Measurements from ENCODE around the gene CTNND2.

CTNND2 gene

DNA sequence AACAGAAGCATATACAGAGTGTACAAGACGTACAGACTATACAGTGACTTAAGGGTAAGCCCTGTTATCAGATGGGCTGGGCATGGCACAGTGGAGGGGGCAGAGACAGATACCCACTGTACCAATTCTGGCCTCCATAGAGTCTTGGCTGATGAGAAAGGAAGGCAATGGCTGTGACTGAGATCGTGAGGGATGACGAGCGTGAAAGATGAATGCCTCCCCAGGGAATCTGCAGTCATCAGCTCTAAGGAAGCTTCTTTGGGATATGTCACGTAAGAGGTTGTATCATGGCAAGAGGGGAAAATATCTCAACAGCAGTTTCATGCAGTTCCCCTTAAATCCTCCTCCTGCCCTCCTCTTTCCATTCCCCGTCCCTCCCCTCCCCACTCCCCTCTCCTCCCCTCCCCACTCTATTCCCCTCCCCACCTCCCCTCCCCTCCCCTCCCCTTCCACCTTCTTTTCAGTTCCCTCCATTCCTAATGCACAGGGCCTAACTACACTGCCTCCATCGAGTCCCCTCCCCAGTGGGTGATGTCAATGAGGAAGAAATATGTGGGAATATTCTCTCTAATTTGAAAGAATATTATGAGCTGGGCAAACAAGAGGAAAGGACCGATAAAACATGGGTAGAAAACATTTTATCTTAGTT is 916.8 kb downstream of the CTNND2 start:
- H3K79me2 ChIP-seq (ENCODE audit: control insufficient read depth, insufficient read depth, low read length, poor library complexity), result no peaks in the 10 kb centered on the region
- H3K36me3 ChIP-seq (ENCODE audit: control insufficient read depth in 1 of 2, insufficient read depth in 2 of 2, low read length in 2 of 2), result no peaks in the 10 kb centered on the region
- H3K9me3 ChIP-seq (ENCODE audit: insufficient read depth, low read depth, low read length), result no peaks in the 10 kb centered on the region
- no peaks in the 10 kb centered on the region for H3K4me1 ChIP-seq (ENCODE audit: control insufficient read depth in 1 of 2, insufficient read depth in 2 of 2, low read length in 2 of 2)
- H3K79me1 ChIP-seq (ENCODE audit: low read length), result no peaks in the 10 kb centered on the region
- H3K4ac ChIP-seq (ENCODE audit: low read depth, low read length), result no peak overlapping the region
- H3K9ac ChIP-seq (ENCODE audit: low read length), result no peak overlapping the region
- no peak for DNase-seq
- H2AFZ ChIP-seq (ENCODE audit: insufficient read depth, low read length, poor library complexity), result no peak overlapping the region
- H3K4me2 ChIP-seq (ENCODE audit: low read length), result no peak overlapping the region
- no peak overlapping the region for H2AK5ac ChIP-seq (ENCODE audit: low read length)
- H3K27me3 ChIP-seq (ENCODE audit: insufficient read depth, low read length), result no peaks in the 10 kb centered on the region
- H2BK5ac ChIP-seq (ENCODE audit: low read depth, low read length, poor library complexity), result no peak overlapping the region
- no peak overlapping the region for H3K23ac ChIP-seq (ENCODE audit: low read length)
- no peak overlapping the region for H3K27ac ChIP-seq (ENCODE audit: low read depth, low read length)
- no peak overlapping the region for H3K4me3 ChIP-seq (ENCODE audit: low read depth, low read length)
- no peak overlapping the region for H3K18ac ChIP-seq (ENCODE audit: low read length)
- no peak overlapping the region for H4K12ac ChIP-seq (ENCODE audit: low read depth, low read length)
- WGBS (ENCODE audit: extremely low coverage, insufficient coverage, insufficient read length), result no CpG with 5 or more reads among the region's 8 CpGs
- no peak overlapping the region for H4K91ac ChIP-seq (ENCODE audit: low read depth, low read length)
- H2BK120ac ChIP-seq (ENCODE audit: insufficient read depth, low read length, poor library complexity), result no peak overlapping the region
- H3K14ac ChIP-seq (ENCODE audit: low read length), result no peak overlapping the region
- H4K8ac ChIP-seq (ENCODE audit: low read depth, low read length), result no peak overlapping the region
- H2BK12ac ChIP-seq (ENCODE audit: low read length), result no peak overlapping the region

DNA sequence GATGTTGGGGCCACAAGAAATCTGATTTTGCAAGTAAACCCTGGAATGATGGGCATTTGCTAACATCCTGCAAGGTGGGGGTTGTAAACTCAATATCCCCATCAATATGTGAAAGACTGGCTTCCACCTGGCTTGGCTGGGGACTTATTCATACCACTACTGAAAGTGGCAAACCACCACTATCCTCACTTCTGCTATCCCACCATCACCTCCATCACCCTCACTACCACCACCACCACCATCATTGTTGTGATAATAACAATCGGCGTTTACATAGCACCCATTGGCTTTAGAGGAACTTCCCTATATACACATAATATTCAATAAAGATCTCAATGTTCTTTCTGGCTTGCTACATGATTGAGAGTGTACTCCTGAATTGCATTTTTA is 918.5 kb downstream of the CTNND2 start:
- WGBS (ENCODE audit: extremely low coverage, insufficient coverage, insufficient read length), result no CpG with 5 or more reads among the region's 2 CpGs
- H3K4me2 ChIP-seq (ENCODE audit: low read length), result no peak overlapping the region

GRCh38 chr5:10985091-10985720 is 919.0 kb downstream of the CTNND2 start:
- Histone ChIP-seq H3K4me2 (ENCODE audit: low read length) (no peak overlapping the region), H2BK12ac (ENCODE audit: low read length) (no peak overlapping the region), H3K23ac (ENCODE audit: low read length) (no peak overlapping the region), H4K91ac (ENCODE audit: low read depth, low read length) (no peak overlapping the region), H3K9me3 (ENCODE audit: insufficient read depth, low read depth, low read length) (no peaks in the 10 kb centered on the region), H4K8ac (ENCODE audit: low read depth, low read length) (no peak overlapping the region), H3K4ac (ENCODE audit: low read depth, low read length) (no peak overlapping the region), H3K4me3 (ENCODE audit: low read depth, low read length) (no peak overlapping the region), H4K12ac (ENCODE audit: low read depth, low read length) (no peak overlapping the region), H3K14ac (ENCODE audit: low read length) (no peak overlapping the region), H3K4me1 (ENCODE audit: control insufficient read depth in 1 of 2, insufficient read depth in 2 of 2, low read length in 2 of 2) (no peaks in the 10 kb centered on the region), H3K36me3 (ENCODE audit: control insufficient read depth in 1 of 2, insufficient read depth in 2 of 2, low read length in 2 of 2) (no peaks in the 10 kb centered on the region), H3K9ac (ENCODE audit: low read length) (no peak overlapping the region), H3K27ac (ENCODE audit: low read depth, low read length) (no peak overlapping the region), H2BK5ac (ENCODE audit: low read depth, low read length, poor library complexity) (no peak overlapping the region), H2BK120ac (ENCODE audit: insufficient read depth, low read length, poor library complexity) (no peak overlapping the region), H2AFZ (ENCODE audit: insufficient read depth, low read length, poor library complexity) (no peak overlapping the region), H3K18ac (ENCODE audit: low read length) (no peak overlapping the region), H3K79me1 (ENCODE audit: low read length) (no peaks in the 10 kb centered on the region), H3K27me3 (ENCODE audit: insufficient read depth, low read length) (no peaks in the 10 kb centered on the region), H3K79me2 (ENCODE audit: control insufficient read depth, insufficient read depth, low read length, poor library complexity) (no peaks in the 10 kb centered on the region), H2AK5ac (ENCODE audit: low read length) (no peak overlapping the region)
- peak in 1 of 2 donors; percentile 49 for DNase-seq
- no CpG with 5 or more reads among the region's 4 CpGs for WGBS (ENCODE audit: extremely low coverage, insufficient coverage, insufficient read length)

More for the DNA sequence above, 918.5 kb downstream of the CTNND2 start:
- Histone ChIP-seq H3K79me2 (ENCODE audit: control insufficient read depth, insufficient read depth, low read length, poor library complexity) (no peaks in the 10 kb centered on the region), H3K27me3 (ENCODE audit: insufficient read depth, low read length) (no peaks in the 10 kb centered on the region), H2BK12ac (ENCODE audit: low read length) (no peak overlapping the region), H2AK5ac (ENCODE audit: low read length) (no peak overlapping the region), H3K4me1 (ENCODE audit: control insufficient read depth in 1 of 2, insufficient read depth in 2 of 2, low read length in 2 of 2) (no peaks in the 10 kb centered on the region), H3K79me1 (ENCODE audit: low read length) (no peaks in the 10 kb centered on the region), H3K4ac (ENCODE audit: low read depth, low read length) (no peak overlapping the region), H4K91ac (ENCODE audit: low read depth, low read length) (no peak overlapping the region), H3K18ac (ENCODE audit: low read length) (no peak overlapping the region), H3K9ac (ENCODE audit: low read length) (no peak overlapping the region), H2AFZ (ENCODE audit: insufficient read depth, low read length, poor library complexity) (no peak overlapping the region), H3K14ac (ENCODE audit: low read length) (no peak overlapping the region), H2BK5ac (ENCODE audit: low read depth, low read length, poor library complexity) (no peak overlapping the region), H3K9me3 (ENCODE audit: insufficient read depth, low read depth, low read length) (no peaks in the 10 kb centered on the region), H3K27ac (ENCODE audit: low read depth, low read length) (no peak overlapping the region), H3K4me3 (ENCODE audit: low read depth, low read length) (no peak overlapping the region), H2BK120ac (ENCODE audit: insufficient read depth, low read length, poor library complexity) (no peak overlapping the region), H4K12ac (ENCODE audit: low read depth, low read length) (no peak overlapping the region), H3K36me3 (ENCODE audit: control insufficient read depth in 1 of 2, insufficient read depth in 2 of 2, low read length in 2 of 2) (no peaks in the 10 kb centered on the region), H3K23ac (ENCODE audit: low read length) (no peak overlapping the region), H4K8ac (ENCODE audit: low read depth, low read length) (no peak overlapping the region)
- peak in 1 of 2 donors; percentile 51 for DNase-seq

GRCh38 chr5:10984021-10984715 is 920.1 kb downstream of the CTNND2 start:
- H3K4ac ChIP-seq (ENCODE audit: low read depth, low read length), result no peak overlapping the region
- H3K79me1 ChIP-seq (ENCODE audit: low read length), result no peaks in the 10 kb centered on the region
- no peaks in the 10 kb centered on the region for H3K9me3 ChIP-seq (ENCODE audit: insufficient read depth, low read depth, low read length)
- no peak overlapping the region for H3K18ac ChIP-seq (ENCODE audit: low read length)
- H3K23ac ChIP-seq (ENCODE audit: low read length), result no peak overlapping the region
- no CpG with 5 or more reads among the region's 10 CpGs for WGBS (ENCODE audit: extremely low coverage, insufficient coverage, insufficient read length)
- no peak overlapping the region for H2BK5ac ChIP-seq (ENCODE audit: low read depth, low read length, poor library complexity)
- H3K27me3 ChIP-seq (ENCODE audit: insufficient read depth, low read length), result no peaks in the 10 kb centered on the region
- no peak overlapping the region for H2BK120ac ChIP-seq (ENCODE audit: insufficient read depth, low read length, poor library complexity)
- no peak overlapping the region for H3K4me3 ChIP-seq (ENCODE audit: low read depth, low read length)
- H3K27ac ChIP-seq (ENCODE audit: low read depth, low read length), result no peak overlapping the region
- H3K4me2 ChIP-seq (ENCODE audit: low read length), result no peak overlapping the region
- H4K8ac ChIP-seq (ENCODE audit: low read depth, low read length), result no peak overlapping the region
- no peak overlapping the region for H3K14ac ChIP-seq (ENCODE audit: low read length)
- no peak for DNase-seq
- no peak overlapping the region for H3K9ac ChIP-seq (ENCODE audit: low read length)
- no peak overlapping the region for H2AFZ ChIP-seq (ENCODE audit: insufficient read depth, low read length, poor library complexity)
- no peaks in the 10 kb centered on the region for H3K79me2 ChIP-seq (ENCODE audit: control insufficient read depth, insufficient read depth, low read length, poor library complexity)
- no peak overlapping the region for H2AK5ac ChIP-seq (ENCODE audit: low read length)
- H3K4me1 ChIP-seq (ENCODE audit: control insufficient read depth in 1 of 2, insufficient read depth in 2 of 2, low read length in 2 of 2), result no peaks in the 10 kb centered on the region
- no peak overlapping the region for H4K12ac ChIP-seq (ENCODE audit: low read depth, low read length)
- H3K36me3 ChIP-seq (ENCODE audit: control insufficient read depth in 1 of 2, insufficient read depth in 2 of 2, low read length in 2 of 2), result no peaks in the 10 kb centered on the region
- H2BK12ac ChIP-seq (ENCODE audit: low read length), result no peak overlapping the region
- no peak overlapping the region for H4K91ac ChIP-seq (ENCODE audit: low read depth, low read length)
